HL-60 (cell line): ENCODE data around the gene ORM2.

Source experiments
- DNase-seq, 2 experiments: peaks; one replicate each; pipeline ENCODE4 v3.0.0-alpha.2; 2010 to 2020; ENCODE audit warnings: low read depth in 1 of 2, low spot score in 1 of 2
- H3K27ac ChIP-seq: fragments of 250-450 bp; sonication (Bioruptor Pico); replicated peaks from 2 replicates; pipeline ENCODE4 v1.5.1; 2020; ENCODE audit warnings: mild to moderate bottlenecking, moderate library complexity
- H3K27me3 ChIP-seq: fragments of 250-450 bp; sonication (Bioruptor Pico); 2 replicates; pipeline ENCODE4 v1.5.1; 2021; ENCODE audit warnings: mild to moderate bottlenecking, moderate library complexity; ENCODE audit not compliant: insufficient read depth, poor library complexity, severe bottlenecking
- H3K4me3 ChIP-seq: replicated peaks from 2 replicates; pipeline ENCODE4 v1.5.1; 2011; ENCODE audit warnings: mild to moderate bottlenecking, control low read depth, low read length; ENCODE audit not compliant: insufficient read depth
- GABPA ChIP-seq: IDR thresholded peaks from 2 replicates; pipeline ENCODE4 v1.6.1; 2012; ENCODE audit warnings: low read depth
- POLR2AphosphoS5 ChIP-seq: IDR thresholded peaks from 2 replicates; pipeline ENCODE4 v1.6.1; 2012; ENCODE audit warnings: low read depth
- REST ChIP-seq: IDR thresholded peaks from 2 replicates; pipeline ENCODE4 v1.6.1; 2012; ENCODE audit warnings: low read depth; ENCODE audit not compliant: insufficient replicate concordance
- SPI1 ChIP-seq: IDR thresholded peaks from 2 replicates; pipeline ENCODE4 v1.6.1; 2012; ENCODE audit warnings: low read depth, mild to moderate bottlenecking, borderline replicate concordance
- TF ChIP-seq, protein P1 (sequence below): IDR thresholded peaks from one replicate; pipeline ENCODE4 v1.5.1; 2011; ENCODE audit warnings: low read length, control low read depth, inconsistent platforms; ENCODE audit not compliant: insufficient read depth

ORM2 gene

GRCh38 chr9:114371343-114371944 lies 41.8 kb downstream of the ORM2 start:
- Histone ChIP-seq H3K4me3 (no peak overlapping the region), H3K27ac (peak overlapping the region; percentile 95), H3K27me3 (no peaks in the 10 kb centered on the region)
- DNase-seq = no peak
- TF ChIP-seq GABPA (no peak), SPI1 (no peak)

GRCh38 chr9:114371973-114372917 lies 42.6 kb downstream of the ORM2 start:
- TF ChIP-seq SPI1 (peak; percentile 66; the same call in 1 of the 2 replicates), GABPA (no peak)
- Histone ChIP-seq H3K27ac (peak overlapping the region; percentile 95), H3K27me3 (no peaks in the 10 kb centered on the region), H3K4me3 (no peak overlapping the region)
- peak; percentile 85 to 86 for DNase-seq

DNA sequence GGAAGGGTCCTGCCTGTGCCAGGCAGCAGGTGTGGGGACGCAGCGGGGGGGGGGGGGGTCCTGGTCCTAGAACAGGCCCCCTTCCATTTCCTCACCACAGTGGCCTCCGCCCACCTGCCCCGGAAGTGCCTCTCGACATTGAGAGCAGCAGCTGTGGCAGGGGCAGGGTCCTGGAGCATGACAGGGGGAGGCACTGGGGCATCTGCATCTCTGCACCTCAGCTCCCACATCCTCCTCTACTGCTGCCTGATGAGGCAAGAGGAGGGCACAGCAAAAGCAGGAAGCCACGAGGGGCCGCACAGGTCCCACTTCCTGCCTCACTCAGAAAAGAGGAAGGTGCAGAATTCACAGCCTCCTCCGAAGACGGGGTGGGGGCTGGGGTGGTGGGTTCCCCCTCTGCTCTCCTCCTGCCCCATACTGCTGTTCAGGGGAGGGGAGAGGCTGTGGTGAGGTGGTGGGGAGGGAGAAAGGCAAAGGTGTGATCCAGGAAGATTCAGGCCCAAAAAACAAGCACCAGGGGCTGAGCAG lies 43.3 kb downstream of the ORM2 start:
- peak; percentile 98 for TF ChIP-seq POLR2AphosphoS5
- peak; percentile 97 for TF ChIP-seq SPI1
- TF ChIP-seq GABPA = peak; percentile 69
- TF ChIP-seq, protein P1, sequence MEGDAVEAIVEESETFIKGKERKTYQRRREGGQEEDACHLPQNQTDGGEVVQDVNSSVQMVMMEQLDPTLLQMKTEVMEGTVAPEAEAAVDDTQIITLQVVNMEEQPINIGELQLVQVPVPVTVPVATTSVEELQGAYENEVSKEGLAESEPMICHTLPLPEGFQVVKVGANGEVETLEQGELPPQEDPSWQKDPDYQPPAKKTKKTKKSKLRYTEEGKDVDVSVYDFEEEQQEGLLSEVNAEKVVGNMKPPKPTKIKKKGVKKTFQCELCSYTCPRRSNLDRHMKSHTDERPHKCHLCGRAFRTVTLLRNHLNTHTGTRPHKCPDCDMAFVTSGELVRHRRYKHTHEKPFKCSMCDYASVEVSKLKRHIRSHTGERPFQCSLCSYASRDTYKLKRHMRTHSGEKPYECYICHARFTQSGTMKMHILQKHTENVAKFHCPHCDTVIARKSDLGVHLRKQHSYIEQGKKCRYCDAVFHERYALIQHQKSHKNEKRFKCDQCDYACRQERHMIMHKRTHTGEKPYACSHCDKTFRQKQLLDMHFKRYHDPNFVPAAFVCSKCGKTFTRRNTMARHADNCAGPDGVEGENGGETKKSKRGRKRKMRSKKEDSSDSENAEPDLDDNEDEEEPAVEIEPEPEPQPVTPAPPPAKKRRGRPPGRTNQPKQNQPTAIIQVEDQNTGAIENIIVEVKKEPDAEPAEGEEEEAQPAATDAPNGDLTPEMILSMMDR = no peak
- peak; percentile 49 for TF ChIP-seq REST
- Histone ChIP-seq H3K27me3 (no peaks in the 10 kb centered on the region), H3K4me3 (no peak overlapping the region), H3K27ac (peak overlapping the region; percentile 95)
- DNase-seq = peak; percentile 94 to 100

GRCh38 chr9:114373960-114374730 lies 44.5 kb downstream of the ORM2 start:
- H3K27ac ChIP-seq = peak overlapping the region; percentile 95
- DNase-seq = no peak
- no peak overlapping the region for H3K4me3 ChIP-seq
- H3K27me3 ChIP-seq = no peaks in the 10 kb centered on the region
- TF ChIP-seq, protein P1 = no peak

- Histone ChIP-seq H3K27me3 (no peaks in the 10 kb centered on the region), H3K27ac (peak overlapping the region; percentile 95), H3K4me3 (no peak overlapping the region)
- TF ChIP-seq REST (no peak), POLR2AphosphoS5 (no peak), GABPA (no peak), SPI1 (no peak)
- TF ChIP-seq, protein P1 = no peak
- no peak for DNase-seq
Measured at GRCh38 chr9:114374936-114375335, 45.3 kb downstream of the ORM2 start.
